ENCODE results near the gene SCAPER. TPM values are rescaled to one million over a fixed set of nuclear protein-coding genes. Genes with fewer than 3 reads are reported as not detected.
"Not testable (repeated sequence)": the region's sequence is repeated elsewhere in the genome, so short reads cannot be mapped to it uniquely, and the experiment has no call there.

The SCAPER gene
- total and polyA plus RNA-seq, 2 experiments from 2014 or later, result 27.0 to 35.7 TPM

GRCh38 chr15:76753131-76753530, 152.0 kb downstream of the SCAPER start:
- no peak overlapping the region for H3K4me3 ChIP-seq
- DNase-seq (ENCODE audit: low read depth in 1 of 2, low spot score in 1 of 2), result no peak
- no peak overlapping the region for H3K27ac ChIP-seq

GRCh38 chr15:76752549-76752948, 152.6 kb downstream of the SCAPER start:
- DNase-seq (ENCODE audit: low read depth in 1 of 2, low spot score in 1 of 2), result no peak
- Histone ChIP-seq H3K27me3 (no peaks in the 10 kb centered on the region), H3K9me3 (ENCODE audit: low read depth) (no peaks in the 10 kb centered on the region), H3K4me3 (no peak overlapping the region), H3K36me3 (peaks cover 4% of the 10 kb centered on the region), H3K27ac (no peak overlapping the region), H3K4me1 (ENCODE audit: low read depth) (no peaks in the 10 kb centered on the region)
- no peak for TF ChIP-seq CTCF (IDR thresholded peaks at IDR 0.05; ENCODE audit: low read depth, low read length)

More at GRCh38 chr15:76753131-76753530, 152.0 kb downstream of the SCAPER start:
- peaks cover 4% of the 10 kb centered on the region for H3K36me3 ChIP-seq
- no peak for TF ChIP-seq CTCF (IDR thresholded peaks at IDR 0.05; ENCODE audit: low read depth, low read length)
- no peaks in the 10 kb centered on the region for H3K27me3 ChIP-seq
- no peaks in the 10 kb centered on the region for H3K4me1 ChIP-seq (ENCODE audit: low read depth)
- H3K9me3 ChIP-seq (ENCODE audit: low read depth), result no peaks in the 10 kb centered on the region

GRCh38 chr15:76737573-76737972, 167.6 kb downstream of the SCAPER start:
- H3K4me1 ChIP-seq (ENCODE audit: low read depth), result no peaks in the 10 kb centered on the region
- TF ChIP-seq CTCF (IDR thresholded peaks at IDR 0.05; ENCODE audit: low read depth, low read length), result no peak
- no peaks in the 10 kb centered on the region for H3K27me3 ChIP-seq
- DNase-seq (ENCODE audit: low read depth in 1 of 2, low spot score in 1 of 2), result no peak
- peaks cover 2% of the 10 kb centered on the region for H3K36me3 ChIP-seq
- no peak overlapping the region for H3K27ac ChIP-seq
- no peak overlapping the region for H3K4me3 ChIP-seq
- no peaks in the 10 kb centered on the region for H3K9me3 ChIP-seq (ENCODE audit: low read depth)

- peak in 1 of 2 donors; percentile 4 for DNase-seq (ENCODE audit: low read depth in 1 of 2, low spot score in 1 of 2)
- peaks cover 15% of the 10 kb centered on the region for H3K36me3 ChIP-seq
- peak; percentile 6 for TF ChIP-seq CTCF (IDR thresholded peaks at IDR 0.05; ENCODE audit: low read depth, low read length)
Measured at GRCh38 chr15:76732321-76732720, 172.8 kb downstream of the SCAPER start.

GRCh38 chr15:76730262-76730661, 174.9 kb downstream of the SCAPER start:
- no peaks in the 10 kb centered on the region for H3K4me1 ChIP-seq (ENCODE audit: low read depth)
- H3K36me3 ChIP-seq, result peaks cover 15% of the 10 kb centered on the region
- H3K27ac ChIP-seq, result no peak overlapping the region
- no peak for TF ChIP-seq CTCF (IDR thresholded peaks at IDR 0.05; ENCODE audit: low read depth, low read length)
- no peaks in the 10 kb centered on the region for H3K27me3 ChIP-seq
- no peak overlapping the region for H3K4me3 ChIP-seq
- H3K9me3 ChIP-seq (ENCODE audit: low read depth), result no peaks in the 10 kb centered on the region
- DNase-seq (ENCODE audit: low read depth in 1 of 2, low spot score in 1 of 2), result no peak

More at GRCh38 chr15:76732321-76732720, 172.8 kb downstream of the SCAPER start:
- not testable (repeated sequence) for H3K27me3 ChIP-seq; H3K4me1 ChIP-seq (ENCODE audit: low read depth); H3K4me3 ChIP-seq; H3K9me3 ChIP-seq (ENCODE audit: low read depth); H3K27ac ChIP-seq

GRCh38 chr15:76718863-76719262, 186.3 kb downstream of the SCAPER start:
- H3K9me3 ChIP-seq (ENCODE audit: low read depth), result no peaks in the 10 kb centered on the region
- TF ChIP-seq CTCF (IDR thresholded peaks at IDR 0.05; ENCODE audit: low read depth, low read length), result no peak
- H3K27ac ChIP-seq, result no peak overlapping the region
- no peak overlapping the region for H3K4me3 ChIP-seq
- no peaks in the 10 kb centered on the region for H3K4me1 ChIP-seq (ENCODE audit: low read depth)
- no peaks in the 10 kb centered on the region for H3K27me3 ChIP-seq
- no peak for DNase-seq (ENCODE audit: low read depth in 1 of 2, low spot score in 1 of 2)
- no peaks in the 10 kb centered on the region for H3K36me3 ChIP-seq
